K562 (cell line): Measurements from ENCODE around the gene AMZ2. TPM values are rescaled to one million over a fixed set of nuclear protein-coding genes. Genes with fewer than 3 reads are reported as not detected.
A peak's percentile ranks its signal among the peaks of the same experiment; 100 is the strongest.

Experiments used
- ARID1B ChIP-seq: fragments of 450-650 bp; IDR thresholded peaks from 2 replicates; pipeline ENCODE4 v1.6.1; 2016; ENCODE audit warnings: antibody characterized with exemption, mild to moderate bottlenecking, inconsistent platforms
- CBFA2T3 ChIP-seq: fragments of 450-650 bp; IDR thresholded peaks from 2 replicates; pipeline ENCODE4 v1.6.1; 2017
- CTBP1 ChIP-seq: fragments of 450-650 bp; IDR thresholded peaks from 2 replicates; pipeline ENCODE4 v1.6.1; 2016; ENCODE audit warnings: borderline replicate concordance
- EGR1 ChIP-seq: fragments of 450-650 bp; conservative IDR thresholded peaks from 2 replicates; pipeline ENCODE4 v1.6.1; 2017; ENCODE audit warnings: mild to moderate bottlenecking
- ELF1 ChIP-seq: fragments of 200-800 bp; sonication (Bioruptor generic); IDR thresholded peaks from 2 replicates; pipeline ENCODE4 v1.6.1; 2016; ENCODE audit warnings: missing genetic modification characterization, missing compliant biosample characterization
- FOXK2 ChIP-seq, 2 experiments: fragments of 450-650 bp; IDR thresholded peaks in 1 of 2; conservative IDR thresholded peaks in 1 of 2; 2 replicates each; pipeline ENCODE4 v1.6.1; 2016; ENCODE audit warnings: low read depth in 2 of 2, mild to moderate bottlenecking in 1 of 2
- HMGN3 ChIP-seq: IDR thresholded peaks from 2 replicates; pipeline ENCODE4 v1.6.1; 2011; ENCODE audit warnings: borderline replicate concordance, low read depth, mild to moderate bottlenecking, mixed read lengths, low read length; ENCODE audit not compliant: insufficient read length; ENCODE audit errors: extremely low read depth
- MTA1 ChIP-seq: fragments of 450-650 bp; IDR thresholded peaks from 2 replicates; pipeline ENCODE4 v1.6.1; 2017; ENCODE audit warnings: borderline replicate concordance
- NCOR1 ChIP-seq: fragments of 450-650 bp; IDR thresholded peaks from 2 replicates; pipeline ENCODE4 v1.6.1; 2016; ENCODE audit warnings: mild to moderate bottlenecking, moderate library complexity
- NFIC ChIP-seq: fragments of 450-650 bp; IDR thresholded peaks from 2 replicates; pipeline ENCODE4 v1.6.1; 2017; ENCODE audit warnings: mild to moderate bottlenecking, inconsistent platforms
- PHB2 ChIP-seq: fragments of 450-650 bp; IDR thresholded peaks from 2 replicates; pipeline ENCODE4 v1.6.1; 2017; ENCODE audit warnings: low read depth
- SMARCA4 ChIP-seq: fragments of 450-650 bp; IDR thresholded peaks from 2 replicates; pipeline ENCODE4 v1.6.1; 2016
- SMARCA5 ChIP-seq: fragments of 450-650 bp; IDR thresholded peaks from 2 replicates; pipeline ENCODE4 v1.6.1; 2016
- TAL1 ChIP-seq: fragments of 450-650 bp; IDR thresholded peaks from 2 replicates; pipeline ENCODE4 v1.6.1; 2016; ENCODE audit warnings: mild to moderate bottlenecking
- TBL1XR1 ChIP-seq, 2 experiments: IDR thresholded peaks; 2 replicates each; pipeline ENCODE4 v1.6.1; 2012; ENCODE audit warnings: improper control_type of control experiment in 2 of 2, low read length in 2 of 2, mild to moderate bottlenecking in 1 of 2
- TCF3 ChIP-seq: sonication (generic); formaldehyde crosslinking; IDR thresholded peaks from 2 replicates; pipeline ENCODE4 v1.4.0; 2020; ENCODE audit warnings: mild to moderate bottlenecking, missing genetic modification reagents
- VEZF1 ChIP-seq: fragments of 200-800 bp; sonication (Bioruptor generic); IDR thresholded peaks from 2 replicates; pipeline ENCODE4 v1.6.1; 2017; ENCODE audit warnings: missing genetic modification characterization, missing compliant biosample characterization
- ZBTB11 ChIP-seq, 3 experiments: fragments of 200-800 bp in 1 of 3; fragments of 250-450 bp in 1 of 3; fragments of 450-650 bp in 1 of 3; sonication (Bioruptor Pico) in 1 of 3; sonication (Bioruptor generic) in 1 of 3; formaldehyde crosslinking in 1 of 3; IDR thresholded peaks; 2 replicates each; pipeline versions ENCODE4 v1.6.1 to v1.8.0; 2016 to 2022; ENCODE audit warnings: mild to moderate bottlenecking in 2 of 3, missing genetic modification characterization in 2 of 3, missing compliant biosample characterization in 1 of 3, moderate library complexity in 1 of 3
- polyA plus RNA-seq, 8 experiments: library from polyadenylated mRNA; depleted of rRNA in 4 of 8; stranded (reverse) in 5 of 8; unstranded in 3 of 8; fragments of >200 nt; fragmentation: Nextera tagmentation in 2 of 8; fragmentation: Illumina TruSeq in 1 of 8; extraction: Ambion mirVana in 2 of 8; extraction: Trizol in 1 of 8; gene quantifications; 2 replicates each; pipeline versions ENCODE4 v1.2.1 to v1.2.3, GENCODE V29; 2011 to 2014; ENCODE audit warnings: inconsistent platforms in 1 of 8, missing spikeins in 1 of 8
- total RNA-seq, 7 experiments: library from RNA; depleted of rRNA in 6 of 7; stranded (reverse); fragments of >200 nt in 6 of 7; fragmentation: Illumina TruSeq in 2 of 7; extraction: Trizol in 2 of 7; gene quantifications; 2 replicates each; pipeline versions ENCODE4 v1.2.1 to v1.2.3, GENCODE V29; 2011 to 2021; ENCODE audit warnings: low replicate concordance in 1 of 7
- TF ChIP-seq, protein P1 (sequence below): IDR thresholded peaks from 2 replicates; pipeline ENCODE4 v1.6.1; 2016; ENCODE audit warnings: missing genetic modification characterization, missing compliant biosample characterization

Gene AMZ2
- total and polyA plus RNA-seq, 9 of the 15 experiments (the other 6 are each of a cell fraction or from before 2014, with no cell fraction given): 22.6 to 92.2 (median 52.6) TPM

DNA sequence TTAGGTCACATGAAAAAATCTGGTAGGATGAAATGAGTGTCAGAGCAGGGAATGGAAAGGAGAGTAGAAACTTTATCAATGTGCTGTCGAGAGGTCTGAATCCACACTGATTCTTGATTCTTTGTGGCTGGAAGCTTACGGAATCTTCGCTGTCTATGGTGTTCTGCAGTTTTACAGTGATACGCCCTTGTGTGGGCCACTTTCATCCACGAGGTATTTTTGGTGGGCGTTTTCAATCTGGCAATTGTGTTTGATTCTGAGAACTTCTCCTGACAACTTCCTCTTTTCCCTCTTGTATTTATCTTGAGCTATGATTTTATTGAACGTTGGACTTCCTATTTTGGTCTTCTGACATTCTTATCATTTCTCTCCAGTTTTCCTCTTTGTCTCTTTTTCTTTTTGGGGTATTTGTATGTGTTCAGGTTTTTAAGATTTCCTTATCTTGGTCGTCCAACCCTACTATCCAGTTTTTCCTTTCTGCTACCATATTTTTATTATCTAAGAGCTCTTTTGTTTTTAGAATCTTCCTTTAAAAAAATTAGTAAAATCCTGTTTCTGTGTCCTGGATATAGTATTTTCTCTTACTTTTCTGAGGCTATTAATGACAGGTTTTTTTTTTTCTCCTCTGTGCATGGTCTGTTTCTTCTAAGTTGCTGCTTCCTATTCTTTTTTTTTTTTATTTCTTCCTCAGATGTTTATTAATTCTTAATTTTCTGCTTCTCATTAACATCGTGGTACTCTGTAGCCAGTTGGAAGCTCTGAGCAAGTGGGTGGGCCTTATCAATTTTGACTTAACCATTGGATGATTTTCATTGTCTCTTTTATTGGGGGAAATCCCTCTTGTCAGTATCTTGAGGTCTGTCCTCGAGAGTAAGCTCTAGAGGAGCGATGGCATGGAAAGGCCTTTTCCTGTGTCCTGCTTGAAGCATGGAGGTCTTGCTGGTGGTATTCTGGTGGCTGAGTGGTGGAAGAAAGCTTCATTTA lies 34.1 kb upstream of the AMZ2 start (continued):
- peak; percentile 23 for TF ChIP-seq HMGN3
- peak; percentile 76 for TF ChIP-seq TCF3 (CRISPR knock-in tag)
- TF ChIP-seq TAL1: peak; percentile 77
- peak; percentile 20; the same call in 1 of the 2 replicates for TF ChIP-seq EGR1
- TF ChIP-seq, protein P1, sequence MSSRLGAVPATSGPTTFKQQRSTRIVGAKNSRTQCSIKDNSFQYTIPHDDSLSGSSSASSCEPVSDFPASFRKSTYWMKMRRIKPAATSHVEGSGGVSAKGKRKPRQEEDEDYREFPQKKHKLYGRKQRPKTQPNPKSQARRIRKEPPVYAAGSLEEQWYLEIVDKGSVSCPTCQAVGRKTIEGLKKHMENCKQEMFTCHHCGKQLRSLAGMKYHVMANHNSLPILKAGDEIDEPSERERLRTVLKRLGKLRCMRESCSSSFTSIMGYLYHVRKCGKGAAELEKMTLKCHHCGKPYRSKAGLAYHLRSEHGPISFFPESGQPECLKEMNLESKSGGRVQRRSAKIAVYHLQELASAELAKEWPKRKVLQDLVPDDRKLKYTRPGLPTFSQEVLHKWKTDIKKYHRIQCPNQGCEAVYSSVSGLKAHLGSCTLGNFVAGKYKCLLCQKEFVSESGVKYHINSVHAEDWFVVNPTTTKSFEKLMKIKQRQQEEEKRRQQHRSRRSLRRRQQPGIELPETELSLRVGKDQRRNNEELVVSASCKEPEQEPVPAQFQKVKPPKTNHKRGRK (tag): peak; percentile 58
- peak in 1 of 3 experiments; percentile 47; a peak in 1 of 6 replicates for TF ChIP-seq ZBTB11 (CRISPR knock-in tag; IDR thresholded peaks at IDR 0.05)
- peak; percentile 77 for TF ChIP-seq NCOR1
- 0 out of 2 replicates have a peak, but pooled peaks have one; percentile 21 for TF ChIP-seq ELF1
- TF ChIP-seq CTBP1: peak; percentile 17; the same call in 1 of the 2 replicates
- peak; percentile 87 for TF ChIP-seq CBFA2T3
- TF ChIP-seq FOXK2 (conservative IDR thresholded peaks at IDR 0.05 in 1 of 2, IDR thresholded peaks at IDR 0.05 in 1 of 2; ENCODE audit: low read depth in 2 of 2): peak in 1 of 2 experiments; percentile 28; a peak in 1 of 4 replicates
- peak; percentile 91 for TF ChIP-seq ARID1B
- TF ChIP-seq SMARCA5: peak; percentile 61; the same call in 1 of the 2 replicates
- TF ChIP-seq PHB2: 0 out of 2 replicates have a peak, but pooled peaks have one; percentile 62
- TF ChIP-seq NFIC: peak; percentile 50; the same call in 1 of the 2 replicates
- peak; percentile 22; the same call in 1 of the 2 replicates for TF ChIP-seq VEZF1
- peak in 1 of 2 experiments; percentile 38; a peak in 1 of 4 replicates for TF ChIP-seq TBL1XR1 (IDR thresholded peaks at IDR 0.05; ENCODE audit: low read length in 2 of 2)
- peak; percentile 70; the same call in 1 of the 2 replicates for TF ChIP-seq MTA1
- peak; percentile 78 for TF ChIP-seq SMARCA4
